SK-N-SH (cell line): ENCODE data around the gene COL10A1. TPM values are rescaled to one million over a fixed set of nuclear protein-coding genes. Genes with fewer than 3 reads are reported as not detected.

ENCODE experiments used
- CTCF ChIA-PET: fragments of 300-600, 350-600 bp; formaldehyde crosslinking; extraction: SDS; loops from one replicate; lab custom pipeline; 2021; lab: Yijun Ruan, JAX
- POLR2A ChIA-PET: fragments of 350-600 bp; sonication (Branson Sonifier 250); formaldehyde crosslinking; extraction: SDS; loops from one replicate; lab custom pipeline; 2020; ENCODE audit warnings: antibody characterized with exemption, inconsistent platforms; lab: Yijun Ruan, JAX
- DNase-seq: peaks from one replicate; pipeline ENCODE4 v3.0.0; 2012
- H2AFZ ChIP-seq: fragments of 200-600 bp; sonication (generic); 2 replicates; pipeline ENCODE4 v1.8.1; 2016; ENCODE audit warnings: antibody characterized with exemption, mild to moderate bottlenecking, low read depth
- H3F3A ChIP-seq: fragments of 200-600 bp; sonication (generic); replicated peaks from 2 replicates; pipeline ENCODE3; 2016; ENCODE audit warnings: antibody characterized with exemption, mild to moderate bottlenecking; ENCODE audit not compliant: insufficient read depth
- H3K27ac ChIP-seq, 2 experiments: fragments of 200-500 bp in 1 of 2; fragments of 200-600 bp in 1 of 2; sonication (Bioruptor generic) in 1 of 2; sonication (generic), shearing (Covaris generic) in 1 of 2; 2 replicates each; pipeline versions ENCODE4 v1.5.1 to v1.6.1; 2014 to 2016; ENCODE audit warnings: low read depth in 2 of 2, inconsistent platforms in 1 of 2, low read length in 1 of 2, mild to moderate bottlenecking in 1 of 2, mixed read lengths in 1 of 2
- H3K27me3 ChIP-seq: fragments of 200-600 bp; sonication (generic), shearing (Covaris generic); 2 replicates; pipeline ENCODE4 v1.6.1; 2016; ENCODE audit warnings: mixed run types; ENCODE audit not compliant: insufficient read depth
- H3K36me3 ChIP-seq, 2 experiments: fragments of 200-500 bp in 1 of 2; fragments of 200-600 bp in 1 of 2; sonication (Bioruptor generic) in 1 of 2; sonication (generic) in 1 of 2; replicated peaks in 1 of 2; 2 replicates each; pipeline versions ENCODE3 to v1.5.1; 2014 to 2016; ENCODE audit warnings: low read length in 1 of 2, mild to moderate bottlenecking in 1 of 2; ENCODE audit not compliant: insufficient read depth in 2 of 2, control insufficient read depth in 1 of 2
- H3K4me1 ChIP-seq, 2 experiments: fragments of 200-500 bp in 1 of 2; fragments of 200-600 bp in 1 of 2; sonication (Bioruptor generic) in 1 of 2; sonication (generic), shearing (Covaris generic) in 1 of 2; 2 replicates each; pipeline versions ENCODE4 v1.5.1 to v1.6.1; 2014 to 2016; ENCODE audit warnings: low read depth in 1 of 2, low read length in 1 of 2, mixed run types in 1 of 2; ENCODE audit not compliant: insufficient read depth in 2 of 2, control insufficient read depth in 1 of 2
- H3K4me2 ChIP-seq: fragments of 200-600 bp; sonication (generic), shearing (Covaris generic); 2 replicates; pipeline ENCODE4 v1.6.1; 2017; ENCODE audit warnings: mixed run types
- H3K4me3 ChIP-seq, 2 experiments: fragments of 200-500 bp in 1 of 2; fragments of 200-600 bp in 1 of 2; sonication (Bioruptor generic) in 1 of 2; sonication (generic), shearing (Covaris generic) in 1 of 2; 2 replicates each; pipeline versions ENCODE4 v1.5.1 to v1.8.1; 2014 to 2016; ENCODE audit warnings: low read depth in 2 of 2, inconsistent platforms in 1 of 2, low read length in 1 of 2, mild to moderate bottlenecking in 1 of 2, mixed read lengths in 1 of 2, moderate library complexity in 1 of 2
- H3K79me2 ChIP-seq: fragments of 200-600 bp; sonication (generic); 2 replicates; pipeline ENCODE4 v1.8.1; 2017; ENCODE audit warnings: mild to moderate bottlenecking; ENCODE audit not compliant: insufficient read depth
- H3K9ac ChIP-seq: fragments of 200-600 bp; sonication (generic); 2 replicates; pipeline ENCODE4 v1.6.1; 2017; ENCODE audit warnings: mixed run types
- H3K9me2 ChIP-seq: fragments of 200-600 bp; sonication (generic); 2 replicates; pipeline ENCODE4 v1.6.1; 2017; ENCODE audit warnings: mixed run types
- H3K9me3 ChIP-seq: fragments of 200-600 bp; sonication (generic); 2 replicates; pipeline ENCODE4 v1.6.1; 2017; ENCODE audit warnings: mixed run types, mild to moderate bottlenecking, moderate library complexity
- H4K20me1 ChIP-seq: fragments of 200-600 bp; sonication (generic); 2 replicates; pipeline ENCODE4 v1.6.1; 2017; ENCODE audit warnings: mild to moderate bottlenecking, mixed run types; ENCODE audit not compliant: insufficient read depth
- CHD2 ChIP-seq: fragments of 150-350 bp; IDR thresholded peaks from 2 replicates; pipeline ENCODE4 v1.6.1; 2018; ENCODE audit warnings: low read length; ENCODE audit not compliant: partially characterized antibody
- ELF1 ChIP-seq: IDR thresholded peaks from 2 replicates; pipeline ENCODE4 v1.4.0; 2012
- EP300 ChIP-seq, 2 experiments: IDR thresholded peaks; 2 replicates each; pipeline versions ENCODE4 v1.4.0 to v1.6.1; 2012; ENCODE audit warnings: borderline replicate concordance in 1 of 2, low read depth in 1 of 2, low read length in 1 of 2
- FOSL2 ChIP-seq: IDR thresholded peaks from 2 replicates; pipeline ENCODE4 v1.4.0; 2012; ENCODE audit warnings: low read depth, mild to moderate bottlenecking, moderate library complexity, borderline replicate concordance
- GATA2 ChIP-seq: sonication (generic); formaldehyde crosslinking; IDR thresholded peaks from 2 replicates; pipeline ENCODE4 v1.5.0; 2020; ENCODE audit warnings: mild to moderate bottlenecking, missing genetic modification reagents
- JUND ChIP-seq: IDR thresholded peaks from 2 replicates; pipeline ENCODE4 v1.4.0; 2012
- MXI1 ChIP-seq: IDR thresholded peaks from 2 replicates; pipeline ENCODE4 v1.6.1; 2012; ENCODE audit warnings: mild to moderate bottlenecking, low read depth, low read length, improper control_type of control experiment
- NFIC ChIP-seq: IDR thresholded peaks from 2 replicates; pipeline ENCODE4 v1.4.0; 2012; ENCODE audit warnings: borderline replicate concordance
- NRF1 ChIP-seq: IDR thresholded peaks from 2 replicates; pipeline ENCODE4 v1.6.1; 2012; ENCODE audit warnings: low read depth, mild to moderate bottlenecking, low read length
- PBX3 ChIP-seq: IDR thresholded peaks from 2 replicates; pipeline ENCODE4; 2012
- POLR2AphosphoS5 ChIP-seq: IDR thresholded peaks from 2 replicates; pipeline ENCODE4 v1.6.1; 2012; ENCODE audit warnings: low read depth, low read length
- RAD21 ChIP-seq: IDR thresholded peaks from 2 replicates; pipeline ENCODE4 v1.6.1; 2012; ENCODE audit warnings: mild to moderate bottlenecking, low read length
- RCOR1 ChIP-seq: fragments of 150-350 bp; IDR thresholded peaks from 2 replicates; pipeline ENCODE4 v1.6.1; 2017; ENCODE audit warnings: antibody characterized with exemption, low read length
- SIN3A ChIP-seq: IDR thresholded peaks from 2 replicates; pipeline ENCODE4 v1.6.1; 2012; ENCODE audit warnings: low read depth, mild to moderate bottlenecking, low read length, moderate library complexity, borderline replicate concordance
- TCF12 ChIP-seq: IDR thresholded peaks from 2 replicates; pipeline ENCODE4 v1.4.0; 2012
- TEAD4 ChIP-seq: IDR thresholded peaks from 2 replicates; pipeline ENCODE4 v1.4.0; 2012; ENCODE audit warnings: mild to moderate bottlenecking, borderline replicate concordance; ENCODE audit not compliant: insufficient read depth
- YY1 ChIP-seq: IDR thresholded peaks from 2 replicates; pipeline ENCODE4 v1.4.0; 2012; ENCODE audit warnings: low read depth, mild to moderate bottlenecking
- WGBS: methylation state at CpG from one replicate; pipeline ENCODE4 v1.1.6; 2017; ENCODE audit warnings: low lambda C conversion rate; 5-methylcytosine and 5-hydroxymethylcytosine counted together
- polyA plus RNA-seq, 3 experiments: library from polyadenylated mRNA; depleted of rRNA; stranded (reverse); fragments of >200 nt; gene quantifications; 2 replicates each; pipeline ENCODE4 v1.2.3, GENCODE V29; 2012
- TF ChIP-seq, protein P1 (sequence below): fragments of 150-350 bp; IDR thresholded peaks from 2 replicates; pipeline ENCODE4 v1.6.1; 2017; ENCODE audit warnings: antibody characterized with exemption, low read length, low read depth, borderline replicate concordance
- TF ChIP-seq, protein P2 (sequence below): IDR thresholded peaks from 2 replicates; pipeline ENCODE4 v1.6.1; 2012; ENCODE audit warnings: mild to moderate bottlenecking, low read depth, low read length, moderate library complexity
- TF ChIP-seq, protein P3 (sequence below): IDR thresholded peaks from 2 replicates; pipeline ENCODE4 v1.4.0; 2012; ENCODE audit warnings: low read depth, borderline replicate concordance

The COL10A1 gene
- polyA plus RNA-seq, 1 of the 3 experiments (the other 2 are of a cell fraction), result 5.1 TPM

DNA sequence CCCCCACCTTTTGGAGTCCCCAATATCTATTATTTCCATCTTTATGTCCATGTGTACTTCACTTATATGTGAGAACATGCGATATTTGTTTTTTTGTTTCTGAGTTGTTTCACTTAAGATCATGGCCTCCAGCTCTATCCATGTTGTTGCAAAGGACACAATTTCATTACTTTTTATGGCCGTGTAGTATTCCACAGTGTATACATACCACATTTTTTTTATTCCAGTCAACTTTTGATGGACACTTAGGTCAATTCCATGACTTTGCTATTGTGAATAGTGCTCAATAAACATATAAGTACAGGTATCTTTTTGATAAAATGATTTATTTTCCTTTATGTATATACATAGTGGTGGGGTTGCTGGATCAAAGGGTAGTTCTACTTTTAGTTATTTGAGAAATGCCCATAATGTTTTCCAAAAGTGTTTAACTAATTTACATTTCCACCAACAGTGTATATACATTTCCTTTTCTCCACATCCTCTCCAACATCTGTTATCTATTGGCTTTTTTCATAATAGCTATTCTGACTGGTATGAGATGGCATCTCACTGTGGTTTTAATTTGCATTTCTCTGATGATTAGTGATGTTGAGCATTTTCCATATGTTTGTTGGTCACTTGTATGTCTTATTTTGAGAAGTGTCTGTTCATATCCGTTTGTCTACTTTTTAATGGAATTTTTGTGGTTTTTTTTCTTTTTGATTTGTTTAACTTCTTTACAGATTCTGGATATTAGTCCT, 34.0 kb upstream of the COL10A1 start:
- Histone ChIP-seq H2AFZ (no peak overlapping the region), H3K9me3 (no peaks in the 10 kb centered on the region), H3K9me2 (no peaks in the 10 kb centered on the region), H3K4me1 (no peaks in the 10 kb centered on the region; a peak in 1 of 4 replicates), H3F3A (no peaks in the 10 kb centered on the region), H3K9ac (no peak overlapping the region), H3K27me3 (no peaks in the 10 kb centered on the region), H3K27ac (peak overlapping the region; percentile 18 to 82; a peak in 1 of 4 replicates), H3K79me2 (0 out of 2 replicates have a peak, but pooled peaks cover 3% of the 10 kb centered on the region), H3K36me3 (peaks cover 0 to 4% of the 10 kb centered on the region in 2 experiments), H3K4me3 (no peak overlapping the region), H4K20me1 (no peaks in the 10 kb centered on the region), H3K4me2 (no peak overlapping the region)
- CTCF ChIA-PET, result no interaction called here
- TF ChIP-seq RAD21 (no peak), FOSL2 (peak; percentile 47; the same call in 1 of the 2 replicates), SIN3A (no peak), YY1 (no peak), POLR2AphosphoS5 (peak; percentile 28; the same call in 1 of the 2 replicates), PBX3 (peak; percentile 28; the same call in 1 of the 2 replicates), NFIC (no peak), MXI1 (no peak), TCF12 (peak; percentile 94), NRF1 (no peak), RCOR1 (no peak), JUND (peak; percentile 54), TEAD4 (0 out of 2 replicates have a peak, but pooled peaks have one; percentile 21), EP300 (IDR thresholded peaks at IDR 0.05; ENCODE audit: borderline replicate concordance in 1 of 2, low read depth in 1 of 2, low read length in 1 of 2) (peak in 1 of 2 experiments; percentile 41; a peak in 1 of 4 replicates)
- TF ChIP-seq, protein P1, sequence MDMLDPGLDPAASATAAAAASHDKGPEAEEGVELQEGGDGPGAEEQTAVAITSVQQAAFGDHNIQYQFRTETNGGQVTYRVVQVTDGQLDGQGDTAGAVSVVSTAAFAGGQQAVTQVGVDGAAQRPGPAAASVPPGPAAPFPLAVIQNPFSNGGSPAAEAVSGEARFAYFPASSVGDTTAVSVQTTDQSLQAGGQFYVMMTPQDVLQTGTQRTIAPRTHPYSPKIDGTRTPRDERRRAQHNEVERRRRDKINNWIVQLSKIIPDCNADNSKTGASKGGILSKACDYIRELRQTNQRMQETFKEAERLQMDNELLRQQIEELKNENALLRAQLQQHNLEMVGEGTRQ, result no peak
- DNase-seq, result no peak
- WGBS, result 73% methylated on average over 3 of the region's 3 CpGs
- POLR2A ChIA-PET, result no interaction called here

DNA sequence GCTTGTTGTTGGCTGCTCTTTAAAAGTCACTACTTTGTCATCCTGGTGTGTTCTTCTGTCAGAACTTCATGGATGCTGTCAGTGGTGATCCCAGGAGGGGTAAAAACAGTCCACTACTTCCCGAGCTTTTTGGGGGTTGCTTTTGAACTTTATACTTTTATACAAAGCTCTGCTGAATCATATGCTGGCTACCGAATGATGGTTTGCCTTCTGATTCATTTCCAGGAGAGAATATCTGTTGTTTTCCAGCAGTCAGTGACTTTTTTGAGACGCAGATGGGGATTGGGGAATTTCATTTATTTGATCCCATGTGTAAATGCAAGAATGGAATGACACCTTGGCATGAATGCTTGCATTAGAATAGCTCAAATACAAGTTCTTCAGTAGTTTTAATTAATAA, 32.7 kb upstream of the COL10A1 start:
- Histone ChIP-seq H3K4me2 (no peak overlapping the region), H3K36me3 (no peaks in the 10 kb centered on the region), H3K27ac (peak overlapping the region in 1 of 2 experiments; percentile 82; a peak in 2 of 4 replicates), H3K27me3 (no peaks in the 10 kb centered on the region), H3K4me1 (no peaks in the 10 kb centered on the region; a peak in 1 of 4 replicates), H4K20me1 (no peaks in the 10 kb centered on the region), H2AFZ (0 out of 2 replicates have a peak overlapping the region, but pooled peaks have one; percentile 36), H3K9ac (no peak overlapping the region), H3F3A (no peaks in the 10 kb centered on the region), H3K9me3 (no peaks in the 10 kb centered on the region), H3K4me3 (peak overlapping the region in 1 of 2 experiments; percentile 17; a peak in 1 of 4 replicates), H3K79me2 (no peaks in the 10 kb centered on the region), H3K9me2 (no peaks in the 10 kb centered on the region)
- WGBS, result 41% methylated on average over 3 of the region's 3 CpGs
- CTCF ChIA-PET, result no interaction called here
- no peak for DNase-seq
- POLR2A ChIA-PET, result no interaction called here
- TF ChIP-seq JUND (no peak), NRF1 (no peak), TCF12 (peak; percentile 36; the same call in 1 of the 2 replicates), CHD2 (no peak), FOSL2 (peak; percentile 24; the same call in 1 of the 2 replicates), GATA2 (no peak), POLR2AphosphoS5 (no peak), ELF1 (no peak), TEAD4 (no peak)
- TF ChIP-seq, protein P2, sequence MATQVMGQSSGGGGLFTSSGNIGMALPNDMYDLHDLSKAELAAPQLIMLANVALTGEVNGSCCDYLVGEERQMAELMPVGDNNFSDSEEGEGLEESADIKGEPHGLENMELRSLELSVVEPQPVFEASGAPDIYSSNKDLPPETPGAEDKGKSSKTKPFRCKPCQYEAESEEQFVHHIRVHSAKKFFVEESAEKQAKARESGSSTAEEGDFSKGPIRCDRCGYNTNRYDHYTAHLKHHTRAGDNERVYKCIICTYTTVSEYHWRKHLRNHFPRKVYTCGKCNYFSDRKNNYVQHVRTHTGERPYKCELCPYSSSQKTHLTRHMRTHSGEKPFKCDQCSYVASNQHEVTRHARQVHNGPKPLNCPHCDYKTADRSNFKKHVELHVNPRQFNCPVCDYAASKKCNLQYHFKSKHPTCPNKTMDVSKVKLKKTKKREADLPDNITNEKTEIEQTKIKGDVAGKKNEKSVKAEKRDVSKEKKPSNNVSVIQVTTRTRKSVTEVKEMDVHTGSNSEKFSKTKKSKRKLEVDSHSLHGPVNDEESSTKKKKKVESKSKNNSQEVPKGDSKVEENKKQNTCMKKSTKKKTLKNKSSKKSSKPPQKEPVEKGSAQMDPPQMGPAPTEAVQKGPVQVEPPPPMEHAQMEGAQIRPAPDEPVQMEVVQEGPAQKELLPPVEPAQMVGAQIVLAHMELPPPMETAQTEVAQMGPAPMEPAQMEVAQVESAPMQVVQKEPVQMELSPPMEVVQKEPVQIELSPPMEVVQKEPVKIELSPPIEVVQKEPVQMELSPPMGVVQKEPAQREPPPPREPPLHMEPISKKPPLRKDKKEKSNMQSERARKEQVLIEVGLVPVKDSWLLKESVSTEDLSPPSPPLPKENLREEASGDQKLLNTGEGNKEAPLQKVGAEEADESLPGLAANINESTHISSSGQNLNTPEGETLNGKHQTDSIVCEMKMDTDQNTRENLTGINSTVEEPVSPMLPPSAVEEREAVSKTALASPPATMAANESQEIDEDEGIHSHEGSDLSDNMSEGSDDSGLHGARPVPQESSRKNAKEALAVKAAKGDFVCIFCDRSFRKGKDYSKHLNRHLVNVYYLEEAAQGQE, result no peak
- TF ChIP-seq, protein P3, sequence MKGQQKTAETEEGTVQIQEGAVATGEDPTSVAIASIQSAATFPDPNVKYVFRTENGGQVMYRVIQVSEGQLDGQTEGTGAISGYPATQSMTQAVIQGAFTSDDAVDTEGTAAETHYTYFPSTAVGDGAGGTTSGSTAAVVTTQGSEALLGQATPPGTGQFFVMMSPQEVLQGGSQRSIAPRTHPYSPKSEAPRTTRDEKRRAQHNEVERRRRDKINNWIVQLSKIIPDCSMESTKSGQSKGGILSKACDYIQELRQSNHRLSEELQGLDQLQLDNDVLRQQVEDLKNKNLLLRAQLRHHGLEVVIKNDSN, result no peak
